ENCODE results near the gene BRD9.
A peak's percentile ranks its signal among the peaks of the same experiment; 100 is the strongest.
"Not testable (repeated sequence)": the region's sequence is repeated elsewhere in the genome, so short reads cannot be mapped to it uniquely, and the experiment has no call there.

BRD9 gene

GRCh38 chr5:892394-893136 is at the start of gene BRD9, which contains the start of gene TRIP13:
Gene BRD9 (minus strand): TSS chr5:892801. CDS start chr5:892657, 144 bp downstream.
Gene TRIP13 (plus strand): TSS chr5:892884. CDS start chr5:892999, 115 bp downstream.
- peak; percentile 82 for DNase-seq

GRCh38 chr5:940741-941140 is 48.1 kb upstream of the BRD9 start:
- not testable (repeated sequence) for DNase-seq

- DNase-seq, result no peak
These were observed 46.8 kb upstream of the BRD9 start for GRCh38 chr5:939368-939767.

GRCh38 chr5:937151-937924 is 44.7 kb upstream of the BRD9 start:
- DNase-seq, result no peak

- DNase-seq, result no peak
These were observed 43.8 kb upstream of the BRD9 start for GRCh38 chr5:936149-937144.

- DNase-seq, result no peak
These were observed 43.0 kb upstream of the BRD9 start for GRCh38 chr5:935510-936084.

- DNase-seq, result not testable (repeated sequence)
These were observed 41.9 kb upstream of the BRD9 start for GRCh38 chr5:934381-934967.

- not testable (repeated sequence) for DNase-seq
These were observed 41.4 kb upstream of the BRD9 start for GRCh38 chr5:933951-934350.

- no peak for DNase-seq
These were observed 40.8 kb upstream of the BRD9 start for GRCh38 chr5:933251-933861.

- no peak for DNase-seq
These were observed 40.1 kb upstream of the BRD9 start for GRCh38 chr5:932628-933250.

- no peak for DNase-seq
These were observed 39.6 kb upstream of the BRD9 start for GRCh38 chr5:932151-932627.

GRCh38 chr5:931570-932145 is 39.1 kb upstream of the BRD9 start:
- no peak for DNase-seq

- DNase-seq, result no peak
These were observed 38.3 kb upstream of the BRD9 start for GRCh38 chr5:930866-931265.

GRCh38 chr5:929596-929995 is 37.0 kb upstream of the BRD9 start:
- no peak for DNase-seq

GRCh38 chr5:929182-929581 is 36.6 kb upstream of the BRD9 start:
- DNase-seq, result not testable (repeated sequence)

GRCh38 chr5:927172-928015 is 34.8 kb upstream of the BRD9 start:
- no peak for DNase-seq

- DNase-seq, result no peak
These were observed 34.0 kb upstream of the BRD9 start for GRCh38 chr5:926417-927171.

- DNase-seq, result peak; percentile 64
These were observed 30.8 kb upstream of the BRD9 start for GRCh38 chr5:923281-923873.
